HG02642 (cell line): Measurements from ENCODE around the gene MYPN.
"Not testable (repeated sequence)": the region's sequence is repeated elsewhere in the genome, so short reads cannot be mapped to it uniquely, and the experiment has no call there.

Source experiments
- ATAC-seq: cut with Tn5 transposase; IDR thresholded peaks from one replicate; pipeline ENCODE4 v1.9.1; 2021; ENCODE audit warnings: mild to moderate bottlenecking; ENCODE audit not compliant: unreplicated experiment, poor library complexity

MYPN gene

DNA sequence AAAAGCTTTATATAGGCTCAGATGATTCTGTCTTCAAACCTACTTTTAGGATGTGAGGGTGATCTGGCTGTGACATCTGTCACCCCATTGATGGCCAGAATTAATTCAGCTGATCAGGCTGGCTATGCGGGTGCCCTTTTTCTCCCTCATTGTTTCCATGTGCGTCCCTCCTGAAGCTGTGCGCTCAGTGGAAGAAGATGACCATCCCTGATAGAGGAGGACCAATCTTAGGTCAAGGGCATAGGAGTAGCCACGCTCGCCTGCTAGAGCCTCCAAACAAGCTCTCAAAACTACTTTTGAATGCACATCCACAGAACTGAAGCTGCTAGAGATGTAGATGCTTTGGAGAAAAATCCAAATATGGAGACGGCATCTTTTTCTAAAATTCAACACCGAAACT lies 48.7 kb downstream of the MYPN start:
- ATAC-seq = no peak

DNA sequence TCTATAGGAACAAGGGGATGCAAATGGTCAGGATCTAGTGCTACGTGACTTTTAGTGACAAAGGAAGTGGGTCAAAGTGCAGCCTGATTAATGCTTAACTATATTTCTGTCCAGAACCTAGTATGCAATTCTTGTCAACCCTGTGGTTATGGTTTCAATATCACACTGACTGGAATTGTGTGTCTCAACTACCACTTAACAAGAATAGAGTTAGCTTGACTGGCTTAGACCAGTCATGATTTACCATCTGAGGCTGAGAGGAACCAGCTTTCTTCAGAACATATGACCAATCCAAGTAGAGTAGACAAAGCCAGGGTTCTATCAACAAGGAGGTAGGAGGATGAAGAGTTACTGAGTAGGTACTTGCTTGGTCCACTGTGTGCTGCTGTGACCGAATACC lies 54.4 kb downstream of the MYPN start:
- peak; percentile 97 for ATAC-seq

DNA sequence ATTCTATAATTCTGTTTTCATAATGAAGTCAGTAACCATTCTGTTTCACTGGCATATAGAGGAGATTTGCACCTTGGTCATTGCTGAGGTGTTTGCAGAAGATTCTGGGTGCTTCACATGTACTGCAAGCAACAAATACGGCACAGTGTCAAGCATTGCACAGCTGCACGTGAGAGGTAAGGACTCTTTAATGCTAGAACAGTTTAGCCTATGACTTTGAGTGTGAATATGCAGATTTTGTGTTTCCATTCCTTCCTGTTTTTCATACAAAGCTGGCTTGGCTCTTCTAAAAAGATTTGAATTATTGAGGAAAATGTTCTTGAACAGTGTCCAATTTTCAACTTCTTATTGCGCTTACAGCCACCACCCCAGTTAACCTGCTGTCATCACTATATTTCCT lies 56.4 kb downstream of the MYPN start:
- ATAC-seq = no peak

DNA sequence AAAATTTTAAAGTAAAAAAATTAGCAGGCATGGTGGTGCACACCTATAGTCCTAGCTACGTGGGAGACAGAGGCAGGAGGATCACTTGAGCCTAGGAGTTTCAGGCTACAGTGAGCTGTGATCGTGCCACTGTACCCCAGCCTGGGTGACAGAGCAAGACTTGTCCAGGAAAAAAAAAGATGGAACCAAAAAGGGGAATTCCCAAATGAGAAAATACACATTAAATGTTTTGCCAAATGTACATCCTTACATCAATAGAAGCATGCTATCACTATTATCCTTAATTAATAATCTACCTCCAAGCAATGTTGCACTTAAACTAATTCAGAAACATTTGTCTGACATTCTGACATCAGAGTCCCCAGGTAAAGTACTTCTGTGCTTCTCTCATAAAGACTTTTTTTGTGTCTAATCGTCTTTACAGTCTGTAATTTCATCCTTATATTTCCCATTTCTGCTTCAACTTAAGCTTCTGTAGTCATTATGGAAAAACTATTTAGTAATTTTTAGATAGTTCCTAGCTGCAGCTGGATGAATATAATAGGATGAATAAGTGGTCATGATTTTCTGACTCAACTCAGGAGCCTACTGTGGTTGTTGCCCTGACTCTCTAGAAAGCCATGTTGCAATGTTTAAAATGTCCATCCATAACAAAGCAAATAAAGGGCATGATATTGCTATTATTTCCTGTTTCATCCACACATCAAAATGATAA lies 57.7 kb downstream of the MYPN start:
- ATAC-seq = no peak

DNA sequence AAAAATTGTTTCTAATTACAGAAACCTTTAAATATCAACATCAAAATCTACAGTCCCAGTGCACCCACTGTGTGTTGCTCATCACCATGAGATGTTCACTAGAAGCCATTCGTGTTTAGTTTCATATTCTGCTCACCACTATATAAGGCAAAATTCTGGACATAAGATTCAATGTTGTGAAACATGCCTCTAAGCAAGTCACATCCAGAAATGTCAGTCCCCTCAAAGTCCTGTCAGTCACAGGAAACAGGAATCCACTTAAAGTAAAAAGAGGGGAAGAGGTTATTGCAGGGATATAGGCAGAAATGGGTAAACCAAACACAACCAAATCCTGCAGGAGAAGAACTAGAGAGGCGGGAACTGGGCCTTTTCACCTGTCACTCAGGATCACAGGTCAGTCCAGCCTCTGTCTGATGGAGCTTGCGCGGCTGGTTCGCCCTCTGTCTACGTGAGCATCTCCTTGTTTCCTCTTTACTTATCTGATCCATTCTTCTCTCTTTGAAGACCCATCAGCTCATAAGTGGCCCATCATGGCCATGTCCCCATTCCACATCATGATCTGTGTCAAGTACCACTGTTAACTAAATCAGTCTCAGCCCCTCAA lies 58.4 kb downstream of the MYPN start:
- ATAC-seq = no peak

DNA sequence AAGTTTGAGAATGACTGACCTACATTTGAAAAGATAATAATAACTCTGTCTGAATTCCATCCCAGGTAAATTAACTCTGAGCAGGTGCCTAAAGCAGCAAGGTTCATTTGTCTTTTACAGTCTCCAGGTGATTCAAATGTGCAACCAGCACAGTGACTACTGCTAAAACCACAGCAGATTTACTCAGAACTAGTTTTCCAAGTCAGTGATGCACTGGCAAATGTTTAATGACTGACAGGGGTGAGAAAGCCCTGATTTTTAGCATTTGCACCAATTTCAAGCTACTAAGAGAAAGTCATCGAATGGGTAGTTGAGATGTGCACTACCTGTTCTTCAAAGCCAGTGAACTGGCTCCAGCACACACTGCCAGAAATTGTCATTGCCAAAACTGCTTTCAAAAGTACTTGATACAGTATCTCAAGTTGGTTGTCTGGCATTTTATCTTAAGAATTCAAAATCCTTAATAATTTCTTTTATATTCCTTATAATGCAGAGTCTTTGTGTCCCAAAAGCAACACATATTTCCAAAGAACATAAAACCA lies 62.3 kb downstream of the MYPN start:
- ATAC-seq = peak; percentile 63

GRCh38 chr10:68172324-68172723 lies 63.0 kb downstream of the MYPN start:
- no peak for ATAC-seq

DNA sequence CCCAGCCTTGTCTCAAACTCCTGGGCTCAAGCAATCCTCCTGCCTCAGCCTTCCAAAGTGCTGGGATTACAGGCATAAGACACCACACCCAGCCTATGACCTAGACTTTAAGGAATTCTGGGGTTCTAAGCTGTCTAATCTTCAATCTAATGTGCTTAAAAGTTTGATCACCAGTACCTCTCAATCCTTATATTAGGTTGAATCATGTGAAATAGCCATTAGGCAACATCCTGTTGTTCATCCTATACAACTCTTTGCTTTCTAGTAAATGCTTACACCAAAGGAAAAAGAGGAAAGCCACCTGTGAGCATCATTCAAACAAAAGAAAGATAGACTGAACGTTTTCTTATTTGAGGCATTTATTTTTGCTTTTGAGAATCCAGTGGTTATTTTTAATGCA lies 66.7 kb downstream of the MYPN start:
- no peak for ATAC-seq

DNA sequence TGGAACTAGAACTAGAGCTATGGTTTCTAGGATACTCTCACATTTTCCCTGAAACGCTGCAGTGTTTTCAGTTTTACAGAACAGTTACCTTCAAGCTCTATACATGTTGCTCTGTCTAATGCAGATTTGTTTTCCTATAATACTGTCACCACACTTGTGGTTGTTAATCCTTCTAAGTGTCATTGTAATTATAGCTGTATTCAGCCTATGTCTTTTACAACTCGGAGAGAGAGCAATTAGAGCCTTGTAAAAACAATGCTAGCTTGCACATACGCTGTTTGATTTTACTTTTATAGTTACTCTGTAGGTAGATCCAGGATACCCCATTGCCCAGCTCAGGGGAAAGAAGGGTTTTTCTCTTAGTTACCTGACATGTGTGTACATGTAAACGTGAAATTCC lies 67.5 kb downstream of the MYPN start:
- ATAC-seq = no peak

- ATAC-seq = no peak
These were observed 69.3 kb downstream of the MYPN start for GRCh38 chr10:68178592-68178991.

- ATAC-seq = no peak
These were observed 69.7 kb downstream of the MYPN start for GRCh38 chr10:68179016-68179415.

GRCh38 chr10:68180490-68180889 lies 71.2 kb downstream of the MYPN start:
- ATAC-seq = no peak

- ATAC-seq = no peak
These were observed 75.3 kb downstream of the MYPN start for GRCh38 chr10:68184546-68184945.

DNA sequence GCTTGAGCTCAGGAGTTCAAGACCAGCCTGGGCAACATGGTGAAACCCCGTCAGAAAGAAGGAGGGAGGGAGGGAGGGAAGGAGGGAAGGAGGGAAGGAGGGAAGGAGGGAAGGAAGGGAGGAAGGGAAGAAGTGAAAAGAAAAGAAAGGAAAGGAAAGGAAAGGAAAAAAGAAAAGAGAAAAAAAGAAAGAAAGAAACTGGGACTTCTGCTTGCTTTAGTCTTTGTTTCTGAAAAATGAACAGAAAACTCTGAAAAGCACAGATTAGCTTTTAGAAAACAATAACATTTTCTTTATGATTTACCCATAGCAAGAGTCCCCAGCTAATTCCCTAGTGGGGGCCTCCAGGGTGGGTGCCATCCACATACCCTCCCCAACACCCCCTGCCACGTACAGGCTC lies 75.8 kb downstream of the MYPN start:
- ATAC-seq = no peak

- ATAC-seq = no peak
These were observed 79.5 kb downstream of the MYPN start for GRCh38 chr10:68188835-68189234.

DNA sequence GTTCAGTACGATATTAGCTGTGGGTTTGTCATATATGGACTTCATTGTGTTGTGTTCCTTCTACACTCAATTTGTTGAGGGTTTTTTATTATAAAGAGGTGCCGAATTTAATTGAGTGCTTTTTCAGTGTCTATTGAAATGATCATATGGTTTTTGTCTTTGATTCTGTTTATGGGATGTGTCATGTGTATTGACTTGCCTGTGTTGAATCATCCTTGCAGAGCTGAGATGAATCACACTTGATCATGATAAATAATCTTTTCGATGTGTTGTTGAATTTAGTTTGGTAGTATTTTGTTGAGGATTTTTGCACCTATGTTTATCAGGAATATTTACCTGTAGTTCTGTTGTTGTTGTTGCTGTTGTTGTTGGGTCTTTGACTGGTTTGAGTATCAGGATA lies 82.8 kb downstream of the MYPN start:
- no peak for ATAC-seq

DNA sequence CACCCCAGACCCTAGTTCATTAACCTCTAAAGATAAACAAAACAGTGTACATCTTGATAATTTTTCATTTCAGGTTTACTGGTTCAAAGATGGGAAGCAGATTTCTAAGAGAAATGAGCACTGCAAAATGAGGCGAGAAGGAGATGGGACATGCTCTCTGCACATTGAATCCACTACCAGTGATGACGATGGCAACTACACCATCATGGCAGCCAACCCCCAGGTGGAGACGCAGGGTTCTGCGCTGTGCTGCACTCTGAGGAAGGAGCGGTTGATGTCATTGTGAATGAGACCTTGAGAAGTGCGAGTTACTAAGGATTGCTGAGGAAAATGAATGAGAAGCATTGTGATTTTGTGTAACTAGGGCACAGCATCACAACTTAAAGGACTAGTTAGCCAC lies 85.0 kb downstream of the MYPN start:
- no peak for ATAC-seq

DNA sequence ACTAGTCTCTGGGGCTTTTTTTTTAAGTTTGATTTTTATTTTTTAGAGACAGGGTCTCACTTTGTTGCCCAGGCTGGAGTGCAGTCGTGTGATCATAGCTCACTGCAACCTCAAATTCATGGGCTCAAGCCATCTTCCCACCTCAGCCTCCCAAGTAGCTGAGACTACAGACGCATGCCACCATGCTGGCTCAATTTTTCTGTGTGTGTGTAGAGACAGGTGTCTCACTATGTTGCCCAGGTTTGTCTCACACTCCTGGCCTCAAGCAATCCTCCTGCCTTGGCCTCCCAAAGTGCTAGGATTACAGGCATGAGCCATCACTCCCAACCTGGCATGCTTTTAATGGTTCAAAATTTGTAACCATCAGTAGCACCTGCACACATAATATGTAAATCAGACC lies 86.5 kb downstream of the MYPN start:
- not testable (repeated sequence) for ATAC-seq

DNA sequence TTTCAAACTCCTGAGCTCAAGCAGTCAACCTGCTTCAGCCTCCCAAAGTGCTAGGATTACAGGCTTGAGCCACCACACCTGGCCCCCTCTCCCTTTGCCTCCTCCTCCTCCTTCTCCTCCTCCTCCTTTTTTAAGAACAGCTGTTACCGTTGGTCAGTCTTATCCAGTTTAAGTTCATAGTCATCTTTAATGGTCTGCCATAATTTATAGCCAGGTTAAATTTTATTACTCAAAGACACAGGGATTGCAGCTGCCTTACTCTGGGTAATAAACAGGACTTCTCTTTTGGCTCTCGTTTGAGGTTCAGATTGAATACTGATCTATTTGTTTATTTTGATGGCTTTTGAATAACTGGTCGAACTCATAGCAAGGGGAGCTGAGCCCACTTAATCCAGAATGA lies 87.4 kb downstream of the MYPN start:
- no peak for ATAC-seq

DNA sequence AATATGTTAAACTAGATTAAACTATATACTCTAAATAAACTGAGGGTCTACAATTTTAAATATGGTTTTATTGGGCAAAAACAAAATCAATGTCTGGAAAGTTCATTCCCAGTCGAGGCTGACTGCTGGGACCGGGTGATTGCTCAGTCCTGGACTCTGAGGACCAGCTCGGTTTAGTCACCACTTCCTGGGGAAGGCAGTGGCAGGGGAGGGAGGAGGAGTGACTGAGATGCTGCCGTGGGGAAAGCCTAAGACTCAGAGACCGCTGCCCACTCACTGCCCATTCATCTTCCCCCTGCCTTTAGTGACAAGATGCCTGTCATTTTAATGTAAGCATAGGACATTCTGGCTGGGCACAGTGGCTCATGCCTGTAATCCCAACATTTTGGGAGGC lies 93.7 kb downstream of the MYPN start:
- no peak for ATAC-seq

GRCh38 chr10:68208424-68209042 lies 99.2 kb downstream of the MYPN start:
- no peak for ATAC-seq

DNA sequence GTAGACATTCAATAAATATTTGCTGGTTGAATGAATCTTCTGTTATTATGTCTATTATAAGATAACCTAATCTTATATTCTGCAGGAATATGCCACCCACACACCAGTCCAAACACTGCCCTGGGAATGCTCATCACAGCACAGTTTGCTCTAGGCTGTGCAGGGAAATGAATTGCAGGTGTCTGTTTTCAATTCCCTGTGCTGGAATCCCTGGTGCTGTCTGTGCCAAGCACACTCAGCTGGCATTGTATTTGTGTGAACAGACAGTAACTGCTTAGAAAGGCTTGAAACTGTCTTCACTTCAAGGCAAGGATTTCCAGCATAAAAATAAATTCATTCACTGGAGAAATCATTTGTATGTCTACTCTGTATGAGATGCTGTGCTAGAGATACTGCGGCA lies 102.4 kb downstream of the MYPN start:
- no peak for ATAC-seq
